Pancreas (tissue), 10 donors: ENCODE measurements around the gene ROR1. TPM values are rescaled to one million over a fixed set of nuclear protein-coding genes. Genes with fewer than 3 reads are reported as not detected.

Experiments used
- ATAC-seq, 4 donors: fragments of 200-7000 bp; cut with Tn5 transposase; one replicate each; pipeline versions ENCODE4 v1.8.0 to v1.9.1; 2020; ENCODE audit warnings: mild to moderate bottlenecking in 4 of 4, moderate library complexity in 4 of 4
- DNase-seq, 6 donors: peaks; one replicate each; pipeline ENCODE4 v3.0.0-alpha.2; 2020
- FAIRE-seq: peaks from 2 replicates; lab custom pipeline; 2012; peaks lifted over from hg19 to GRCh38; lab: Jason Lieb, UNC
- H3K27ac ChIP-seq, 4 donors: fragments of 200-600 bp; sonication (generic); 1 replicate in 3 of 4; 2 replicates in 1 of 4; pipeline versions ENCODE4 v1.5.0 to v1.8.0; 2020
- H3K27me3 ChIP-seq, 4 donors: fragments of 200-600 bp; one replicate each; pipeline ENCODE4 v1.8.0; 2021
- H3K36me3 ChIP-seq, 3 donors: fragments of 200-600 bp; sonication (generic) in 1 of 3; one replicate each; pipeline versions ENCODE4 v1.5.0 to v1.8.0; 2020 to 2021
- H3K4me1 ChIP-seq, 3 donors: fragments of 200-600 bp; one replicate each; pipeline ENCODE4 v1.8.0; 2021
- H3K4me3 ChIP-seq, 4 donors: fragments of 200-600 bp; sonication (generic) in 2 of 4; one replicate each; pipeline versions ENCODE4 v1.5.0 to v1.8.0; 2020 to 2021
- H3K9me3 ChIP-seq, 4 donors: fragments of 200-600 bp; one replicate each; pipeline ENCODE4 v1.8.0; 2021
- CTCF ChIP-seq, 4 donors: fragments of 200-600 bp; sonication (generic) in 3 of 4; IDR thresholded peaks; one replicate each; pipeline versions ENCODE4 v1.5.0 to v1.8.0; 2021; ENCODE audit warnings: antibody characterized with exemption in 4 of 4
- WGBS, 2 donors: extraction: QIAGEN DNeasy Blood & Tissue Kit; methylation state at CpG; one replicate each; pipeline ENCODE4 v1.1.7; 2013; 5-methylcytosine and 5-hydroxymethylcytosine counted together
- intact Hi-C, 3 donors: fragments of 100-400 bp; cut with DNase I; formaldehyde crosslinking; loops; one replicate each; pipeline versions ENCODE4 v1.11.1 to v1.14.2; 2022
- polyA plus RNA-seq, 2 donors: library from polyadenylated mRNA; stranded (reverse); fragments of 200-250 nt; gene quantifications; one replicate each; pipeline ENCODE4 v1.2.3, GENCODE V29; 2013
- total RNA-seq, 6 donors: library from RNA; stranded (reverse); fragmentation: NEBNext Ultra II Directional in 4 of 6; extraction: Animal tissue kit (Norgen Biotek cat#: 25700) in 4 of 6; gene quantifications; one replicate each; pipeline versions ENCODE4 v1.2.1 to v1.2.4, GENCODE V29; 2021 to 2023
- donor health status: healthy with polysubstance abuse.
- donor health status: DM: no; HTN: no; CAD: no; lungs with moderate emphysema.
- donor health status: DM: no; HTN: no; CAD: no.
- donor health status: control.
- donor health status: control.
- donor health status: Bipolar disorder and iron deficiency.
- donor health status: DM: yes; HTN: yes; CAD: no.
- donor health status: DM: no; HTN: no; CAD: no.
- donor health status: DM: no; HTN: no; CAD: no.
- donor health status: DM: yes; HTN: yes; CAD: no.

The ROR1 gene
- total and polyA plus RNA-seq, 8 donors = 1.3 to 18.5 (median 7.3) TPM

DNA sequence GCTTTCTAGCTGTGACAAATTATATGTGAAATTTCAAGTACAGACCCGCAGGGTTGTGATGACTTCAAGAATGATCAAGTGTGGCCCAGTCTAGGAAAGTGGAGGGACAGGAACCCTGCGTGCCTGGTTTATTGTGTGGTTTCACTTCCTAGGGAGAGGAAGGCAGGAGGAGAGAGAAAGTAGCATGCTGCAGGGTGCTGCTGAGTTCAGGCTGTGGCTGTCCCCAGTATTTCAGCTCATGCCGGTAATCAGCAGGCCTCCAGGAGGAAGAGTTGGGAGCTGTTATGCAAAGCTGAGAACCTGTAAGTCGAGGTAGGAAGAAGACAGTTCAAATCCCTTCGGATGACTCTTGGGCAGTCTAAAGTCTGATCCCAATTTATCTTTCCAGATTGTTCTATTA is 140.4 kb downstream of the ROR1 start:
- FAIRE-seq = no peak
- WGBS, 2 donors = 34 to 35% methylated on average over 5 of the region's 5 CpGs
- peaks cover 41 to 50% (median 42%) of the 10 kb centered on the region in 3 donors for H3K4me1 ChIP-seq
- DNase-seq = no peak
- H3K4me3 ChIP-seq = no peak overlapping the region
- H3K36me3 ChIP-seq = no peaks in the 10 kb centered on the region
- H3K9me3 ChIP-seq = no peaks in the 10 kb centered on the region
- peak in 3 of 4 donors; percentile 4 to 36 (median 19) for ATAC-seq
- H3K27me3 ChIP-seq = no peaks in the 10 kb centered on the region
- intact Hi-C loops = no loop called here
- no peak for TF ChIP-seq CTCF (IDR thresholded peaks at IDR 0.05)
- no peak overlapping the region for H3K27ac ChIP-seq

GRCh38 chr1:63914706-63915105 is 140.9 kb downstream of the ROR1 start:
- Histone ChIP-seq H3K4me1 (peaks cover 45 to 55% (median 45%) of the 10 kb centered on the region in 3 donors), H3K4me3 (no peak overlapping the region), H3K27ac (no peak overlapping the region), H3K36me3 (no peaks in the 10 kb centered on the region), H3K9me3 (no peaks in the 10 kb centered on the region), H3K27me3 (no peaks in the 10 kb centered on the region)
- WGBS, 2 donors = 96 to 97% methylated on average over 1 of the region's 1 CpG
- no peak for FAIRE-seq
- TF ChIP-seq CTCF (IDR thresholded peaks at IDR 0.05) = no peak
- no peak for DNase-seq
- intact Hi-C loops = no loop called here
- no peak for ATAC-seq

- DNase-seq (no peak), FAIRE-seq (no peak), ATAC-seq (no peak)
- no peak for TF ChIP-seq CTCF (IDR thresholded peaks at IDR 0.05)
- no peaks in the 10 kb centered on the region for H3K27me3 ChIP-seq
- H3K36me3 ChIP-seq = no peaks in the 10 kb centered on the region
- H3K9me3 ChIP-seq = no peaks in the 10 kb centered on the region
- intact Hi-C loops = no loop called here
- no peak overlapping the region for H3K4me3 ChIP-seq
- H3K4me1 ChIP-seq = peaks cover 49 to 59% (median 50%) of the 10 kb centered on the region in 3 donors
- no peak overlapping the region for H3K27ac ChIP-seq
- WGBS, 2 donors = 86 to 91% methylated on average over 1 of the region's 1 CpG
Observed at GRCh38 chr1:63915121-63915520, 141.3 kb downstream of the ROR1 start.

GRCh38 chr1:63916485-63917360 is 142.9 kb downstream of the ROR1 start:
- TF ChIP-seq CTCF (IDR thresholded peaks at IDR 0.05) = no peak
- FAIRE-seq (no peak), DNase-seq (peak in 3 of 6 donors; percentile 40 to 46 (median 43)), ATAC-seq (peak; percentile 68 to 87 (median 78))
- H3K36me3 ChIP-seq = no peaks in the 10 kb centered on the region
- peak overlapping the region; percentile 63 to 78 (median 68) for H3K27ac ChIP-seq
- H3K27me3 ChIP-seq = no peaks in the 10 kb centered on the region
- H3K4me3 ChIP-seq = no peak overlapping the region
- 17 to 20% methylated on average over 2 of the region's 2 CpGs for WGBS, 2 donors
- H3K9me3 ChIP-seq = no peaks in the 10 kb centered on the region
- intact Hi-C loops = no loop called here
- H3K4me1 ChIP-seq = peaks cover 56 to 74% (median 58%) of the 10 kb centered on the region in 3 donors
